K562 (cell line): ENCODE results near the gene NDUFS8. TPM values are rescaled to one million over a fixed set of nuclear protein-coding genes. Genes with fewer than 3 reads are reported as not detected.

ENCODE experiments used
- ARNT ChIP-seq, 2 experiments: fragments of 450-650 bp; IDR thresholded peaks; 2 replicates each; pipeline ENCODE4 v1.6.1; 2016; ENCODE audit warnings: mild to moderate bottlenecking in 1 of 2
- CAMTA2 ChIP-seq: fragments of 250-450 bp; sonication (Bioruptor Pico); conservative IDR thresholded peaks from 2 replicates; pipeline ENCODE4 v1.5.1; 2022
- CHD4 ChIP-seq: fragments of 200-600 bp; sonication (generic); IDR thresholded peaks from 3 replicates; pipeline ENCODE4 v1.6.1; 2012; ENCODE audit warnings: low read depth, mild to moderate bottlenecking, mixed read lengths, low read length, inconsistent platforms; ENCODE audit not compliant: insufficient read depth, insufficient replicate concordance, poor library complexity, severe bottlenecking
- ERF ChIP-seq: fragments of 450-650 bp; formaldehyde crosslinking; IDR thresholded peaks from 2 replicates; pipeline ENCODE4 v1.4.0; 2020; ENCODE audit warnings: mild to moderate bottlenecking, mixed read lengths
- HINFP ChIP-seq: fragments of 450-650 bp; conservative IDR thresholded peaks from 2 replicates; pipeline ENCODE4 v1.6.1; 2016; ENCODE audit warnings: missing genetic modification characterization, low read depth, mild to moderate bottlenecking, control low read depth, missing compliant biosample characterization
- KDM4B ChIP-seq, 2 experiments: fragments of 450-650 bp in 1 of 2; sonication (generic) in 1 of 2; IDR thresholded peaks; 2 replicates each; pipeline ENCODE4 v1.6.1; 2016 to 2017; ENCODE audit warnings: borderline replicate concordance in 2 of 2, antibody characterized with exemption in 1 of 2, low read depth in 1 of 2, mild to moderate bottlenecking in 1 of 2
- MECOM ChIP-seq: fragments of 250-450 bp; sonication (Bioruptor Pico); IDR thresholded peaks from 2 replicates; pipeline ENCODE4 v1.8.0; 2022; ENCODE audit warnings: inconsistent platforms
- NCOA1 ChIP-seq: fragments of 450-650 bp; IDR thresholded peaks from 2 replicates; pipeline ENCODE4 v1.6.1; 2016; ENCODE audit warnings: low read depth
- SMARCB1 ChIP-seq: IDR thresholded peaks from 2 replicates; pipeline ENCODE4 v1.6.1; 2011; ENCODE audit warnings: improper control_type of control experiment, low read depth; ENCODE audit not compliant: insufficient read length
- TAF15 ChIP-seq: fragments of 200-400 bp; formaldehyde crosslinking; IDR thresholded peaks from 2 replicates; pipeline ENCODE4 v1.6.1; 2017; ENCODE audit warnings: mild to moderate bottlenecking, low read depth, low read length, moderate library complexity
- ZNF263 ChIP-seq: sonication (generic); formaldehyde crosslinking; IDR thresholded peaks from 2 replicates; pipeline ENCODE4 v1.8.0; 2022; ENCODE audit warnings: mild to moderate bottlenecking, missing genetic modification reagents, borderline replicate concordance
- polyA plus RNA-seq, 8 experiments: library from polyadenylated mRNA; depleted of rRNA in 4 of 8; stranded (reverse) in 5 of 8; unstranded in 3 of 8; fragments of >200 nt; fragmentation: Nextera tagmentation in 2 of 8; fragmentation: Illumina TruSeq in 1 of 8; extraction: Ambion mirVana in 2 of 8; extraction: Trizol in 1 of 8; gene quantifications; 2 replicates each; pipeline versions ENCODE4 v1.2.1 to v1.2.3, GENCODE V29; 2011 to 2014; ENCODE audit warnings: inconsistent platforms in 1 of 8, missing spikeins in 1 of 8
- total RNA-seq, 7 experiments: library from RNA; depleted of rRNA in 6 of 7; stranded (reverse); fragments of >200 nt in 6 of 7; fragmentation: Illumina TruSeq in 2 of 7; extraction: Trizol in 2 of 7; gene quantifications; 2 replicates each; pipeline versions ENCODE4 v1.2.1 to v1.2.3, GENCODE V29; 2011 to 2021; ENCODE audit warnings: low replicate concordance in 1 of 7
- TF ChIP-seq, protein P1 (sequence below), 2 experiments: fragments of 450-650 bp in 1 of 2; IDR thresholded peaks; 2 replicates each; pipeline ENCODE4 v1.6.1; 2011 to 2017; ENCODE audit warnings: low read depth in 2 of 2, antibody characterized with exemption in 1 of 2, borderline replicate concordance in 1 of 2, low read length in 1 of 2, mild to moderate bottlenecking in 1 of 2, mixed read lengths in 1 of 2; ENCODE audit not compliant: control insufficient read depth in 1 of 2
- TF ChIP-seq, protein P2 (sequence below): fragments of 250-450 bp; sonication (Bioruptor Pico); IDR thresholded peaks from 2 replicates; pipeline ENCODE4 v1.8.0; 2022; ENCODE audit warnings: inconsistent platforms, mild to moderate bottlenecking, moderate library complexity, borderline replicate concordance
- TF ChIP-seq, protein P3 (sequence below), 3 experiments: fragments of 200-800 bp in 1 of 3; fragments of 250-450 bp in 1 of 3; fragments of 450-650 bp in 1 of 3; sonication (Bioruptor Pico) in 1 of 3; sonication (Bioruptor generic) in 1 of 3; formaldehyde crosslinking in 1 of 3; IDR thresholded peaks; 2 replicates each; pipeline versions ENCODE4 v1.6.1 to v1.8.0; 2016 to 2022; ENCODE audit warnings: mild to moderate bottlenecking in 2 of 3, missing genetic modification characterization in 2 of 3, missing compliant biosample characterization in 1 of 3, moderate library complexity in 1 of 3
- TF ChIP-seq, protein P4 (sequence below): fragments of 450-650 bp; IDR thresholded peaks from 2 replicates; pipeline ENCODE4 v1.6.1; 2016; ENCODE audit warnings: low read depth, mild to moderate bottlenecking, moderate library complexity

Gene NDUFS8
- total and polyA plus RNA-seq, 9 of the 15 experiments (the other 6 are each of a cell fraction or from before 2014, with no cell fraction given): 36.5 to 351 (median 101) TPM

DNA sequence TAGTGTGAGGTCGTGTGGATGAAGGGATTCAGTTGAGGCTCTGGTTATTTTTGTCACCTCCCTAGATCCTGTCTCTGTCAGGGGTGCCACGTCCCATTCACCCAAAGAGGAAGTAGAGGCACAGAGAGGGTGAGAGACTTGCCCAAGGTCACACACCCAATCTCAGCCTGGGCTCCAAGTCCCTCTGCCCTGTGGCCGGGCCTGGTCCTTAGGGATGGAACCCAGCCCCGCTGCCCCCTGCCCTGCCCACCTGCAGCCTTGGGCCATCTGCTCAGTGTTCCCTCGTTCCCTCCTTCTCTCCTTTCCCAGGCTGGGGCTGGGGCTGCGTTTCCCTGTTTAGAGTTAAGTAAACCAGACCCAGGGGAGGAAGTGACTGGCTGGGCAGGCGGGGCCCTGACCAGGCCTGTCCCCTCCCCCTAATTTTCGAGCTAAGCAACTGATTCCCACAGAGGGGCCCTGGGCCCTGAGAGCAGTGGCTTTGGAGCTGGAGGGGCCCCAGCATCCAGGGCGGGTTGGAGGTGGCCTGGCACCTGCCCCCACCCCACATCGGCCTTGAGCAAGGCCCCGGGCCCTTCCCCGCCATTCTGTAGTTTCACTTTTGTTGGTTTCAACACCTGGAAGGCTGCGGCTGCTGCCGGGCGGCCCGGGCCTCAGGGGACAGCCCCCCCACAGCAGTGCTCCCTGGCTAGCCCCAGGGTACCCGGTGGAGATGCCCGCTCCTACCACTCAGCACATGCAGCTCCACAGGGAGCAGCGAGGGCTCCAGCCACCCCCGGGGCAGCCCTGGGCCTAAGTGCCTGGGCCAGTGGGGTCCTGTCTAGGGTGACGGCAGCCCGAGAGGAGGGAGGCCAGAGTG is 9.8 kb downstream of the NDUFS8 start (continued):
- TF ChIP-seq KDM4B (IDR thresholded peaks at IDR 0.05; ENCODE audit: borderline replicate concordance in 2 of 2, low read depth in 1 of 2) (no peak), CHD4 (no peak), TAF15 (no peak), ARNT (IDR thresholded peaks at IDR 0.05) (no peak), SMARCB1 (no peak), HINFP (tag) (no peak), NCOA1 (no peak), CAMTA2 (CRISPR knock-in tag) (no peak), MECOM (CRISPR knock-in tag) (no peak), ERF (no peak), ZNF263 (CRISPR knock-in tag) (peak; percentile 36; the same call in 1 of the 2 replicates)
- TF ChIP-seq, protein P1, sequence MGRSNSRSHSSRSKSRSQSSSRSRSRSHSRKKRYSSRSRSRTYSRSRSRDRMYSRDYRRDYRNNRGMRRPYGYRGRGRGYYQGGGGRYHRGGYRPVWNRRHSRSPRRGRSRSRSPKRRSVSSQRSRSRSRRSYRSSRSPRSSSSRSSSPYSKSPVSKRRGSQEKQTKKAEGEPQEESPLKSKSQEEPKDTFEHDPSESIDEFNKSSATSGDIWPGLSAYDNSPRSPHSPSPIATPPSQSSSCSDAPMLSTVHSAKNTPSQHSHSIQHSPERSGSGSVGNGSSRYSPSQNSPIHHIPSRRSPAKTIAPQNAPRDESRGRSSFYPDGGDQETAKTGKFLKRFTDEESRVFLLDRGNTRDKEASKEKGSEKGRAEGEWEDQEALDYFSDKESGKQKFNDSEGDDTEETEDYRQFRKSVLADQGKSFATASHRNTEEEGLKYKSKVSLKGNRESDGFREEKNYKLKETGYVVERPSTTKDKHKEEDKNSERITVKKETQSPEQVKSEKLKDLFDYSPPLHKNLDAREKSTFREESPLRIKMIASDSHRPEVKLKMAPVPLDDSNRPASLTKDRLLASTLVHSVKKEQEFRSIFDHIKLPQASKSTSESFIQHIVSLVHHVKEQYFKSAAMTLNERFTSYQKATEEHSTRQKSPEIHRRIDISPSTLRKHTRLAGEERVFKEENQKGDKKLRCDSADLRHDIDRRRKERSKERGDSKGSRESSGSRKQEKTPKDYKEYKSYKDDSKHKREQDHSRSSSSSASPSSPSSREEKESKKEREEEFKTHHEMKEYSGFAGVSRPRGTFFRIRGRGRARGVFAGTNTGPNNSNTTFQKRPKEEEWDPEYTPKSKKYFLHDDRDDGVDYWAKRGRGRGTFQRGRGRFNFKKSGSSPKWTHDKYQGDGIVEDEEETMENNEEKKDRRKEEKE (IDR thresholded peaks at IDR 0.05; ENCODE audit: borderline replicate concordance in 1 of 2, control insufficient read depth in 1 of 2, low read depth in 2 of 2, low read length in 1 of 2): no peak
- TF ChIP-seq, protein P2, sequence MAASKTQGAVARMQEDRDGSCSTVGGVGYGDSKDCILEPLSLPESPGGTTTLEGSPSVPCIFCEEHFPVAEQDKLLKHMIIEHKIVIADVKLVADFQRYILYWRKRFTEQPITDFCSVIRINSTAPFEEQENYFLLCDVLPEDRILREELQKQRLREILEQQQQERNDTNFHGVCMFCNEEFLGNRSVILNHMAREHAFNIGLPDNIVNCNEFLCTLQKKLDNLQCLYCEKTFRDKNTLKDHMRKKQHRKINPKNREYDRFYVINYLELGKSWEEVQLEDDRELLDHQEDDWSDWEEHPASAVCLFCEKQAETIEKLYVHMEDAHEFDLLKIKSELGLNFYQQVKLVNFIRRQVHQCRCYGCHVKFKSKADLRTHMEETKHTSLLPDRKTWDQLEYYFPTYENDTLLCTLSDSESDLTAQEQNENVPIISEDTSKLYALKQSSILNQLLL: no peak
- TF ChIP-seq, protein P3, sequence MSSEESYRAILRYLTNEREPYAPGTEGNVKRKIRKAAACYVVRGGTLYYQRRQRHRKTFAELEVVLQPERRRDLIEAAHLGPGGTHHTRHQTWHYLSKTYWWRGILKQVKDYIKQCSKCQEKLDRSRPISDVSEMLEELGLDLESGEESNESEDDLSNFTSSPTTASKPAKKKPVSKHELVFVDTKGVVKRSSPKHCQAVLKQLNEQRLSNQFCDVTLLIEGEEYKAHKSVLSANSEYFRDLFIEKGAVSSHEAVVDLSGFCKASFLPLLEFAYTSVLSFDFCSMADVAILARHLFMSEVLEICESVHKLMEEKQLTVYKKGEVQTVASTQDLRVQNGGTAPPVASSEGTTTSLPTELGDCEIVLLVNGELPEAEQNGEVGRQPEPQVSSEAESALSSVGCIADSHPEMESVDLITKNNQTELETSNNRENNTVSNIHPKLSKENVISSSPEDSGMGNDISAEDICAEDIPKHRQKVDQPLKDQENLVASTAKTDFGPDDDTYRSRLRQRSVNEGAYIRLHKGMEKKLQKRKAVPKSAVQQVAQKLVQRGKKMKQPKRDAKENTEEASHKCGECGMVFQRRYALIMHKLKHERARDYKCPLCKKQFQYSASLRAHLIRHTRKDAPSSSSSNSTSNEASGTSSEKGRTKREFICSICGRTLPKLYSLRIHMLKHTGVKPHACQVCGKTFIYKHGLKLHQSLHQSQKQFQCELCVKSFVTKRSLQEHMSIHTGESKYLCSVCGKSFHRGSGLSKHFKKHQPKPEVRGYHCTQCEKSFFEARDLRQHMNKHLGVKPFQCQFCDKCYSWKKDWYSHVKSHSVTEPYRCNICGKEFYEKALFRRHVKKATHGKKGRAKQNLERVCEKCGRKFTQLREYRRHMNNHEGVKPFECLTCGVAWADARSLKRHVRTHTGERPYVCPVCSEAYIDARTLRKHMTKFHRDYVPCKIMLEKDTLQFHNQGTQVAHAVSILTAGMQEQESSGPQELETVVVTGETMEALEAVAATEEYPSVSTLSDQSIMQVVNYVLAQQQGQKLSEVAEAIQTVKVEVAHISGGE (CRISPR knock-in tag; IDR thresholded peaks at IDR 0.05): 0 out of 6 replicates have a peak, but pooled peaks of 1 of the 3 experiments have one; percentile 6
- TF ChIP-seq, protein P4, sequence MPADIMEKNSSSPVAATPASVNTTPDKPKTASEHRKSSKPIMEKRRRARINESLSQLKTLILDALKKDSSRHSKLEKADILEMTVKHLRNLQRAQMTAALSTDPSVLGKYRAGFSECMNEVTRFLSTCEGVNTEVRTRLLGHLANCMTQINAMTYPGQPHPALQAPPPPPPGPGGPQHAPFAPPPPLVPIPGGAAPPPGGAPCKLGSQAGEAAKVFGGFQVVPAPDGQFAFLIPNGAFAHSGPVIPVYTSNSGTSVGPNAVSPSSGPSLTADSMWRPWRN: no peak
